ENCODE results near the gene KCNT2.
"Not testable (repeated sequence)": the region's sequence is repeated elsewhere in the genome, so short reads cannot be mapped to it uniquely, and the experiment has no call there.

The KCNT2 gene

DNA sequence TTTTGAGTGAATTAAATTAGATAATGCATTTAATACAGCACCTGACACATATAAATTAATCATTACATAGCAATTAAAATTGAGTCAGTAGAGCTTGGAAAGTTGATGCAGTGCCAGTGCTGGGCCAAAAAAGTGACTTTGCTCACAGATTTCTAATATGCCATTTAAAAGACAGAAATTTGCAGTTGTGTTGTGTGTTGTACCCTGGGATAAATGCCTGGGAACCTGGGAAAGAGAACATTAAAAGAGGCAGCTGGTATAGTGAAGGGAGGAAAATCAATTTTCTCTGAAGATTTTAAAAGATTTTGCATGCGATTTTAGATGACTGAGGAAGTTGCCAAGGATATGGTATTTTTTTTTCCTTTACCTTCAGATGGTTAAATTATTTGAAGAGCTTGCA lies 32.7 kb upstream of the KCNT2 start:
- Histone ChIP-seq H3K27me3 (ENCODE audit: insufficient read depth, low read depth) (no peaks in the 10 kb centered on the region), H3K79me2 (ENCODE audit: insufficient read depth, low read depth) (no peaks in the 10 kb centered on the region), H4K20me1 (ENCODE audit: insufficient read depth) (no peaks in the 10 kb centered on the region), H3K9ac (no peak overlapping the region), H2AFZ (ENCODE audit: low read depth) (no peak overlapping the region), H3K4me1 (ENCODE audit: low read depth, poor library complexity, severe bottlenecking) (no peaks in the 10 kb centered on the region), H3K27ac (no peak overlapping the region), H3K4me3 (IDR thresholded peaks at IDR 0.05; ENCODE audit: insufficient read depth, low read depth, low read length) (no peak overlapping the region), H3K4me2 (no peak overlapping the region), H3K36me3 (ENCODE audit: insufficient read depth) (no peaks in the 10 kb centered on the region)
- TF ChIP-seq, protein P1, sequence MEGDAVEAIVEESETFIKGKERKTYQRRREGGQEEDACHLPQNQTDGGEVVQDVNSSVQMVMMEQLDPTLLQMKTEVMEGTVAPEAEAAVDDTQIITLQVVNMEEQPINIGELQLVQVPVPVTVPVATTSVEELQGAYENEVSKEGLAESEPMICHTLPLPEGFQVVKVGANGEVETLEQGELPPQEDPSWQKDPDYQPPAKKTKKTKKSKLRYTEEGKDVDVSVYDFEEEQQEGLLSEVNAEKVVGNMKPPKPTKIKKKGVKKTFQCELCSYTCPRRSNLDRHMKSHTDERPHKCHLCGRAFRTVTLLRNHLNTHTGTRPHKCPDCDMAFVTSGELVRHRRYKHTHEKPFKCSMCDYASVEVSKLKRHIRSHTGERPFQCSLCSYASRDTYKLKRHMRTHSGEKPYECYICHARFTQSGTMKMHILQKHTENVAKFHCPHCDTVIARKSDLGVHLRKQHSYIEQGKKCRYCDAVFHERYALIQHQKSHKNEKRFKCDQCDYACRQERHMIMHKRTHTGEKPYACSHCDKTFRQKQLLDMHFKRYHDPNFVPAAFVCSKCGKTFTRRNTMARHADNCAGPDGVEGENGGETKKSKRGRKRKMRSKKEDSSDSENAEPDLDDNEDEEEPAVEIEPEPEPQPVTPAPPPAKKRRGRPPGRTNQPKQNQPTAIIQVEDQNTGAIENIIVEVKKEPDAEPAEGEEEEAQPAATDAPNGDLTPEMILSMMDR (conservative IDR thresholded peaks at IDR 0.05; ENCODE audit: low read depth, low read length) = no peak

DNA sequence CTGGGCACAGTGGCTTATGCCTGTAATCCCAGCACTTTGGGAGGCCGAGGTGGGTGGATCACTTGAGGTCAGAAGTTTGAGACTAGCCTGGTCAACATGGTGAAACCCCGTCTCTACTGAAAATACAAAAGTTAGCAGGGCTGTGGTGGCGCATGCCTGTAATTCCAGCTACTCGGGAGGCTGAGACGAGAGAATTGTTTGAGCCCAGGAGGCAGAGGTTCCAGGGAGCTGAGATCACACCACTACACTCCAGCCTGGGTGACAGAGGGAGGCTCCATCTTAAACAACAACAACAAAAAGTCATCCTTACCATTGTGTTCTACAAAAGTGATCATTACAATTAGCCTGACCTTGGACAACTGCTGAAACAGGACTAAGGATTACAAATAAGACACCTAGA lies 31.1 kb upstream of the KCNT2 start:
- H3K36me3 ChIP-seq (ENCODE audit: insufficient read depth); H3K27ac ChIP-seq; H3K4me1 ChIP-seq (ENCODE audit: low read depth, poor library complexity, severe bottlenecking); H2AFZ ChIP-seq (ENCODE audit: low read depth); H4K20me1 ChIP-seq (ENCODE audit: insufficient read depth); H3K27me3 ChIP-seq (ENCODE audit: insufficient read depth, low read depth); H3K4me2 ChIP-seq; H3K4me3 ChIP-seq (IDR thresholded peaks at IDR 0.05; ENCODE audit: insufficient read depth, low read depth, low read length); H3K79me2 ChIP-seq (ENCODE audit: insufficient read depth, low read depth); H3K9ac ChIP-seq: not testable (repeated sequence)

DNA sequence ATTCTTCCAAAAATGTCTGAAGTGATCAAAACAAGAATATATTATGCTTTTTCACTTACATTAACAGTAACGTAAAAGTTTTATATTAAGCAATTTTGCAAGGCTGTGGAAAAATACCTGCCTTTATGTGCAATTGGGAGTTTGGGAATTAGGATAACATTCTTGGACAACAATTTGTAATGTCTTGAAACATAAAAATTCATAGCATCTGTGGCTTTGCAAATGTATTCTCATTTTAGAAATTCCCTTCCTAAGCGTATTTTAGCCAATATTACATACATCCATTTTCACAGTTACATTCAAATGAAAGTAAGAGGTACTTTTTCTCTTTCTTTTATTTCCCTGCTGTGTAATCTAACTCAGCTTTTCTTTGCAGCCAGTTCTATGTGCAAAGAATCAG lies 30.2 kb upstream of the KCNT2 start:
- TF ChIP-seq, protein P1 (conservative IDR thresholded peaks at IDR 0.05; ENCODE audit: low read depth, low read length) = no peak
- H3K79me2 ChIP-seq (ENCODE audit: insufficient read depth, low read depth) = no peaks in the 10 kb centered on the region
- no peaks in the 10 kb centered on the region for H3K36me3 ChIP-seq (ENCODE audit: insufficient read depth)

DNA sequence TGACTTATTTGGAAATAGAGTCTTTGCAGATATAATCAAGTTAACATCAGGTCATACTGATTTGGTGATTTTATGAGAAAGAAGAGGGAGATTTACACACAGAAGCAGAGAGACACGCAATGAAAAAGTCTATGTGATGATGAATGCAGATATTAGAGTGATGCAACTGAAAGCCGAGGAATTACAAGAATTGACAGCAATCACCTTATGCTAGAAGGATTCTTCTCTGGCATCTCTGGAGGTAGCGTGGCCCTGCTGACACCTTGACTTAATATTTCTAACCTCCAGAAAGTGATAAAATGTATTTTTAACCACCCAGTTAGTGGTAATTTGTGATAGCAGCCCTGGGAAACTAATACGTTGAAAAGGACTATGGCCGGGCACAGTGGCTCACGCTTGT lies 29.4 kb upstream of the KCNT2 start:
- H3K4me2 ChIP-seq = no peak overlapping the region
- no peaks in the 10 kb centered on the region for H3K79me2 ChIP-seq (ENCODE audit: insufficient read depth, low read depth)
- H3K27ac ChIP-seq = no peak overlapping the region
- H2AFZ ChIP-seq (ENCODE audit: low read depth) = no peak overlapping the region
- no peaks in the 10 kb centered on the region for H3K4me1 ChIP-seq (ENCODE audit: low read depth, poor library complexity, severe bottlenecking)
- TF ChIP-seq, protein P1 (conservative IDR thresholded peaks at IDR 0.05; ENCODE audit: low read depth, low read length) = no peak
- no peaks in the 10 kb centered on the region for H4K20me1 ChIP-seq (ENCODE audit: insufficient read depth)
- H3K9ac ChIP-seq = no peak overlapping the region
- H3K4me3 ChIP-seq (IDR thresholded peaks at IDR 0.05; ENCODE audit: insufficient read depth, low read depth, low read length) = no peak overlapping the region
- no peaks in the 10 kb centered on the region for H3K27me3 ChIP-seq (ENCODE audit: insufficient read depth, low read depth)
- H3K36me3 ChIP-seq (ENCODE audit: insufficient read depth) = no peaks in the 10 kb centered on the region

More for the DNA sequence above, 30.2 kb upstream of the KCNT2 start:
- Histone ChIP-seq H3K4me2 (no peak overlapping the region), H4K20me1 (ENCODE audit: insufficient read depth) (no peaks in the 10 kb centered on the region), H3K27ac (no peak overlapping the region), H3K4me1 (ENCODE audit: low read depth, poor library complexity, severe bottlenecking) (no peaks in the 10 kb centered on the region), H2AFZ (ENCODE audit: low read depth) (no peak overlapping the region), H3K9ac (no peak overlapping the region), H3K27me3 (ENCODE audit: insufficient read depth, low read depth) (no peaks in the 10 kb centered on the region), H3K4me3 (IDR thresholded peaks at IDR 0.05; ENCODE audit: insufficient read depth, low read depth, low read length) (no peak overlapping the region)

DNA sequence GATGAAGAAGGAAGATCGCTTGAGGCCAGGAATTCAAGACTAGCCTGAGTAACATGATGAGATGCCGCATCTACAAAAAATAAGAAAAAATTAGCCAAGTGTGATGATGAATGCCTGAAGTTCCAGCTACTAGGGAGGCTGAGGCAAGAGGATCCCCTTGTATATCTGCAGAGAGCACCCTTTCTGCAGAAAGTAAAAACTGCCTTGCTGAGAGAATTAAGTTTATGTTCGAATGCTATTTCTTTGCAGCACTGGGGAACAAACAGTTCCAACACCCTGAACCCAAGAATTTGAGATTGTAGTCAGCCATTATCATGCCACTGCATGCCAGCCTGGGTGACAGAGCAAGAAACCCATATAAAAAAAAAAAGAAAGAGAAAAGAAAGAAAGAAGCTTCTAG lies 20.6 kb upstream of the KCNT2 start:
- no peaks in the 10 kb centered on the region for H3K36me3 ChIP-seq (ENCODE audit: insufficient read depth)
- TF ChIP-seq, protein P1 (conservative IDR thresholded peaks at IDR 0.05; ENCODE audit: low read depth, low read length) = no peak
- no peaks in the 10 kb centered on the region for H3K4me1 ChIP-seq (ENCODE audit: low read depth, poor library complexity, severe bottlenecking)
- H3K27me3 ChIP-seq (ENCODE audit: insufficient read depth, low read depth) = no peaks in the 10 kb centered on the region
- no peak overlapping the region for H3K4me3 ChIP-seq (IDR thresholded peaks at IDR 0.05; ENCODE audit: insufficient read depth, low read depth, low read length)
- no peak overlapping the region for H2AFZ ChIP-seq (ENCODE audit: low read depth)
- no peak overlapping the region for H3K4me2 ChIP-seq
- H3K9ac ChIP-seq = no peak overlapping the region
- H3K27ac ChIP-seq = no peak overlapping the region
- no peaks in the 10 kb centered on the region for H3K79me2 ChIP-seq (ENCODE audit: insufficient read depth, low read depth)
- no peaks in the 10 kb centered on the region for H4K20me1 ChIP-seq (ENCODE audit: insufficient read depth)

Data from KMS-11 (cell line).